Measurements from ENCODE around the gene SRSF1.
"Not testable (repeated sequence)": the region's sequence is repeated elsewhere in the genome, so short reads cannot be mapped to it uniquely, and the experiment has no call there.

Gene SRSF1

GRCh38 chr17:57963149-57963511, 43.9 kb downstream of the SRSF1 start:
- DNase-seq, result no peak

DNA sequence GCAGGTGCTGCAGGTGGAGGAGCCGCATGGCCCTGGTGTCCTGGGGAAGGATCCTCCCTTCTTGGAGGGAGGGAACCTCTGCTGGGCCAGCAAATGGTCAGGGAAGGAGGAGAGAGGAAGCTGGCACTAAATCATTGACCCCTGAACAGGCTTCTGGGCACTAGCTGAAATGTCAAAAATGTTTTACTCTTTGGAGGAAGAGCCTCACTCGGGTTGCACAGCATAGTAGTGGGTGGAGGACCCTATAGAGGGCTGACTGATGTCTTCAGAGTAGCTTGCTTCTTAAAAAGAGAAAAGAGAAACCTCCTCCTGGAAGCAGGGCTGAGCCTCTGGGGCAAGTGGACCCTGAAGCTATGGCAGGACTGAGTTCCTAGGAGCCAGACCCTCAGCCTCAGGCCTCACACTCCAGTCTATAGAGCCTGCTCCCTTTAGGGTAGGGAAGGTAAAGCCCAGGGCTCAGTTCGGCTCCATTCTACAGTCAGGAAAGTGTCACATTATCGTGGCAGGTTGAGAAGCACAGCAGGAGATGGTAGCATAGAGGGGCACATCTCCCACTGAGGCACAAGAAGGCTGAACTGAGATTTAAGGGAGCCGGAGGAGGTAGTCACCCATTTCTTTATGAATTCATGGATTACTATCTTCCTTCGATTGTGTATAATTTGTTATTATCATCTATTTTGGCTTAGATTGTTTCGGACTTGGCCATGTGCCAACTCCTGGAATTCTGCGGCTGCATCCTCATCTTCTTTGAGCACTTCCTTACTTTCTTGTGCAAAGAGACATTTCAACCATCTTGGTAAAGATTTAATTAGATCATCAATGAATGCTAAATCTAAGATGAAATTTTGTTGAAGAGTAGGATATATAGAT, 44.5 kb downstream of the SRSF1 start:
- DNase-seq, result no peak

- DNase-seq, result no peak
Observed at GRCh38 chr17:57959929-57960328, 47.1 kb downstream of the SRSF1 start.

DNA sequence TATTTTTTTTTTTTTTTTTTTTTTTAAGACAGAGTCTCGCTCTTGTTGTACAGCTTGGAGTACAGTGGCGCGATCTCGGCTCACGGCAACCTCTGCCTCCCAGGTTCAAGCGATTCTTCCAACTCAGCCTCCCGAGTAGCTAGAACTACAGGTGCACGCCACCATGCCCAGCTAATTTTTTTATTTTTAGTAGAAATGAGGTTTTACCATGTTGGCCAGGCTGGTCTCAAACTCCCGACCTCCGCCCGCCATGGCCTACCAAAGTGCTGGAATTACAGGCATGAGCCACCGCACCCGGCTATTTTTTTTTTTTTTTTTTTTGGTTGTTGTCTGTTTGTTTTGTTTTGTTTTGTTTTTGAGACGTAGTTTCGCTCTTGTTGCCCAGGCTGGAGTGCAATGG, 48.7 kb downstream of the SRSF1 start:
- not testable (repeated sequence) for DNase-seq

DNA sequence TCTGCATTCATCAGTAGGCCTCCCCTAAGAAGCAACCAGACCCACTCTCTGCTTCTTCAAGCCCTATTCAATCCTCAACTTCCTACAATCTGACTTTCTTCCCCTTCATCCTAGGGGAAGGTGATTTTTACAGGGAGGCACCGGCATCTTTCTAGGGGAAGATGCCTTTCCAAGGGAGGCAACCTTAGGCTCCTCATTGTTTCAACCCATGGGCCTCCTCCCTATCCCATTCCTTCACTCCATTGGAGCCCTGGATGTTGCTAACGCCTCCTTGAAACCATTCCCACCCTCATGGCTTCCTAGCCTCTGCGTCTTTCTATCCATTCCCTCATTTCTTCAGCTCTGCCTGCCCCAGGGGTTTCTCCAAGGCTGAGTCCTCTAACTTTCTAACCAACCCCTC, 49.2 kb downstream of the SRSF1 start:
- DNase-seq, result no peak

DNA sequence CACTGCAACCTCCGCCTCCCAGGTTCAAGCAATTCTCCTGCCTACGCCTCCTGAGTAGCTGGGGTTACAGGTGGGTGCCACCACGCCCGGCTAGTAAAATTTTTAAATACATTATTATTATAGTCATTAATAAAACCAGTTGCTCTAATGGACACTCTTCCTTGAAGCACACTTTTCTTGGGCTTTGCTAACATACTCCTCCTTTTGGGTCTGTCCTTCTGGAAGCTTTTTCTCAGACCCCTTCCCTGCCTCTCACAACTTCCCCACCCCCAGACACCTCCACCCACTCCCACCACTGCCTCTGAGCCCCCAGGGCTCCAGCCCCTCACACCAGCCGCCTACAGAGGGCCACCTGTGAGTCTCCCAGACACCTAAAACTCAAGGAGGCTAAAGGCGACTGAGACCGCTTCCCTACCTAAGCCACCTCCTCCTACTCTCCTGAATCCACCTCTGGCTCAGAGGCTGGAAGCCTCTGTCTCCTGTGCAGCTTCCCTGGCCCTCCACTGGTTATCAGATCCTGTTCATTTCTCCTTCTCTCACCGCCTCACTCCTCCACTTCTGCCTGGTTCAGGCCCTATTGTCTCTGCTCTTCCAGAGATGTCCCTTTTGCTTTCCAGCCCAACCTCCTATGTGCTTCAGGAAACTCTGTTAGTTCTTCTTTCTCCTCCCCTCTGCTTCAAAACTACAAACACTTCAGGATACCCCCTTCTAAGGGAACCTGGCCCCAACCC, 49.8 kb downstream of the SRSF1 start:
- DNase-seq, result no peak

DNA sequence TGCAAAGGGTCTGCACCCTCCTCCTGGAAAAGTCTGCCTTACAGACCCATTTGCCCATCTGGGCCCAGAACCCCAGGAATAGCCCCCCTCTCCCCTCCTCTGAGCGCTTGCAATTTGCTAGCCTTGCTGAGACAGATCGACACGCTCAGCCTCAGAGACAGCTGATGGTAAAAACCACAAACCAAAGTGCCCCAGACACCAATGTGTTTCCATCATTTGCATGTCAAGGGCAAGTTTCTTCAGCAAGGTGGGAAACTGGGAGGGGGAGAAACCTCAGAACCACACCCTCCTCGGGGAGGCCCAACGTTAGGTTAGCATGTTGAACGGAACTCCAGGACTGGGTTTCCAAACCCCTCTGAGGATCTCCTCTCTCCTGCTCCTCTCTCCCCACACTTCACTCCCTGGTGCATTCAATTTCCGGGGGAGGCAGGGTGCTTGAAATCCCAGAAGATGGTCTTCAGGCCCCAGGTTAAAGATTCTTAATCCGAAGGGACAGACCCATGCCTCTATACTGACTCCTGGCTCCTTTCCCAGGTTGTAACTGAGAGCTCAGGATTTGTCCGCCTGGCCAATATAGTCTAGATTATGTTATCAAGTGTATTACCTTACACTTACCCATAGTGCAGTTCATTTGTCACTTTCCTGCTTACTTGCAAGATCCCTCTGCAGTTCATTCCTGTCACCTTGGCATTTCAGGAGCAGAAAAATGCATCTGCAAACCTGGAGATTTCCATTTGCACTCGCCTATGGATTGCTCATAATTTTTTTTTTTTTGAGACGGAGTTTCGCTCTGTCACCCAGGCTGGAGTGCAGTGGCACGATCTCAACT, 50.5 kb downstream of the SRSF1 start:
- no peak for DNase-seq

GRCh38 chr17:57955183-57955931, 51.7 kb downstream of the SRSF1 start, which contains the start of gene CUEDC1:
Gene CUEDC1 (minus strand): TSS chr17:57955412. CDS start chr17:57885564, 69,848 bp downstream.
- DNase-seq, result peak; percentile 83

DNA sequence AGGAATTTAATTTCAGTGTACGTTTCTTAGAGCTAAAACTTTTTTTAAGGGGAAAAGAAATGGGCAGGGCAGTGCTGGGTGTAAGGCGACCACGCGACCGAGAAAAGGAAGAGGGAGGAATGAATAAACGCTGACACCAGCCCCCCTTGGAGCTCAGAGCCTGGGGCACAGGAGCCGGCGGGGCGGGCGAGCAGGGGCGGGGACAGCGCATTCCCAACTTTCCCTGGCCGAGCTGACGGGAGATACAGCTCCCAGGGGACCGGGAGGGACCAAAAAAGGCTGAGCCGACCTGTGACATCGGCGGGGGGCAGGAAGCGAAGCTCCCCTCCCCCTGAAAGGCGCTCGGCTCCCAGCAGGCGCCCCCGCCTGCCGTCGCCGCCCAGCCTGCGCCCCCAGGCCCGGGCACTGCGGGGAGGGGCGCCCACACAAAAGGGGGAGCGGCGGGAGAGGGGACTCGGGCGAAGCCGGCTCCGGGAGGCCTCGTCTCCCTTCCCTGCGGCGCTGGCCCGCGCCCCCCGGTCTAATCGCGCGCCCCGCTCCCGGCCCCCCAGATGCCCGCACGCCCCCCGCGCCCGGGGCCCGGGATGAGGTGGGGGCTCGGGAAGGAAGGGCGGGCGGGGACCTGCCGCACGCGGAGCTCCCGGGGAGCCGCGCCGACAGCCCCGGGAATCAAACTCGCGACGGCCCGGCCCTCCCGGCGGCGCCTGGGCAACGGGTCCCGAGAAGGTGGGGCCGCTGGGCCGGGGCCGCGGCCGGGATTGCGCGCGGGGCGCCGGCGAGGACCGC, 52.5 kb downstream of the SRSF1 start:
- peak; percentile 86 for DNase-seq

DNA sequence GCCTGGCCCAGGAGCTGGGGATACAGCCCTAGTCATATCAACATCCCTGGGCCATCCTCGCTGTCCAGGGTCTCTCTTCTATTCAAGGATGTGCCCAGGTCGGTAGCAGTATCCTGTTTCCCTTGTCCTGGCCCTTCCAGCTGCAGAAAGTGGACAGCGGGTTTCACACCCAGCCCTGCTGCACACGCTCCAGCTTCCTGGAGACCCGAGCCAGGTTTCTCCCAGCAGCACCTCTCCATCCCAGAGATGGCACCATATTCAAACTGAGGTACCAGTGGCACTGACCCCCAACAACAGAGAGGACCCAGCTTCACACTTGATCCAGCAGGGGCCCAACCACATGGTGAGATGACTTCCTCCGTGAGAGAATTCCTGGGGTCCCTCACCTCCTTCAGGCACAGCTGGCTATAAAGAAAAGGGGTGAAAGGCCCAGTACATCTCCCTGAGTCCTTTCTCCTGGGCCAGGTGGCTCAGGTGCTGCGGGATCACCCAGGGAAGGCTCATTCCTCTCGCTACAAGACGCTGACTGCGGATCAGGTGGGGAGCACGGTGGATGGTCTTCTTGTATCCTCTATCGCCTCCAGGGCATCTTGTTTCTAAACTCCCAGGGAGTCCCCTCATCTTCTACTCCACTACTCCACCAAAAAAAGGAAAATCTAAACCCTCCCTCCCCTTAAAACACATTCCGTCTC, 53.2 kb downstream of the SRSF1 start:
- DNase-seq, result no peak
